HG03521 (cell line): Measurements from ENCODE around the gene PHF14.
"Not testable (repeated sequence)": the region's sequence is repeated elsewhere in the genome, so short reads cannot be mapped to it uniquely, and the experiment has no call there.

ENCODE experiments used
- ATAC-seq: cut with Tn5 transposase; IDR thresholded peaks from one replicate; pipeline ENCODE4 v1.9.1; 2021; ENCODE audit warnings: mild to moderate bottlenecking, moderate library complexity; ENCODE audit not compliant: unreplicated experiment

Gene PHF14

DNA sequence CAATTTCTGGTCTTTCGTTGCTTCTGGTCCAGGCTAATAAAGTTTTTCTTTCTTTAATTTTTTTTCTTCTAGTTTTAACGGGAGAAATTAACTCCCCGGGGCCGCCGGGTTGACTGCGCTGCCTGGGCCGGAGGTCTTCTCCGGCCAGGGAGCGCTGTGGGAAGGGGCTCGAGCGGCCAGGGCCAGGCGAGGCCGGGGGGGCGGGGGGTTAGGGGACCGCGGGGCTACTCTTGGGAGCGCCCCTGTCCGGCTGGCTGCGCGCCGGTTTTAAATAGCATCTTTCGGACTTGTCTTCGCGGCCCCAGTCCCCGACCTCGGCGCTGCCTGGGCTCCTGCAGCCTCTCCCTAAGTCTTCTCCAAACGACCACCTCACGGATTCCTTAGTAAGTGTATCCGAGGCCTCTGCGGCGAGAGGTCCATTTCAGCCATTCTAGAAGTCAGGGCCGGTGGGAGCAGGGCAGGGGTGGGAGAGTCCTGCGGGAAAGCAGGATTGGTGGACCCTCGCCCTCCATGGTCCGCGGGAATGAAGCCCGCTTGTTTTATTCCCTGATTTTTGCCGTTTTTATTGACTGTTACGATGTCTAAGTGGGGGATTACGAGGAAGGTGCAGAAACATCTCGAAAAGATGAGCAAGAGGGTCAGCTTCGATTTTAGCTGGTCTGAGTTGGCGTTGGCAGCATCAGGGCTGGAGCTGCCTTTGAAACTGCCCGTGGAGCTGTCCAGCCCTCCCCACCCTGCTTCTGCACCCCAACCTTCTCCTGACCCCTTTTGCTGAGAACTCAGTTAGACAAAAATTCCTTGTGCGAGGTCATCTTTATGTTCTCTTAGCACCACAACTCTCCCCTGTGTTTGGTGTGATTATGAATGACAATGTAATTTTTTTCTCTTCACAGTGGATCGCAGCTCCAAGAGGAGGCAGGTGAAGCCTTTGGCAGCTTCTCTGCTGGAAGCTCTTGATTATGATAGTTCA is 555 bp downstream of the PHF14 start:
- peak; percentile 18 for ATAC-seq

DNA sequence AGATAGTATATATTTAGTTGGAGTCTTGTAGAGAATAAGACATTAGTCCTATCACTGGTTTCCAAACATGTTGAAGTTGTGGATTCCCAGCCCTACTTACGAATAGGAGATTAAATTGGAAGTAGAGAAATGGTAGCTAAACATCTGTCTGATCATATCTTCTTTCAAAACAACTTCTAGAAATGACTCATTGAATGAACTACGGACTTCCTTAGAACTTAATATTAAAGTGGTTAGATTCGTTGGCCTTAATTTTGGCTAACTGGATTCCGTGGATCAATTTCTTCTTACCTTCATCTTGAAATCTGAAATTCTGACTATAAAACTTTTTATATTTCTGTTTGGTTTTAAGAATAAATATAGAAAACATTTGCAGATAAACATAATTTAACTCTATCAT is 3.4 kb downstream of the PHF14 start:
- ATAC-seq = no peak

DNA sequence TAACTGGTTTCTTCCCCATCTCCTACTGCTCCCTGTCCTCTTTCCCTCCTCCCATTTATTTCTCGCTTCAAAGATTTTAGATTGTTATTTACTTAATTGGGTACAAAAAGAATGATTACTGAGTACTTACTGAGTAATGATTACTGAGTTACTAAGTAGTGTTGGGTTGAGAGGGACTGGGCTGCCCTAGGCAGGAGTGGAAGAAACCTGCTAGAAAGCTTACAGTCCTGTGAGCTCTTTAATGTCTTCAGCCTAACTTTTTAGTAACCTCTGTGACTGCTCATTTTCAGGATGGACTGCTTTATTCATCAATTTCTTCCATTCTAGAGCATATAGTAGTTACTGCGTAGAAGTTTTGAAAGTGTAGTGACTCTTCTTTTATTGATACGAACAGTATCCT is 7.6 kb downstream of the PHF14 start:
- ATAC-seq = no peak

DNA sequence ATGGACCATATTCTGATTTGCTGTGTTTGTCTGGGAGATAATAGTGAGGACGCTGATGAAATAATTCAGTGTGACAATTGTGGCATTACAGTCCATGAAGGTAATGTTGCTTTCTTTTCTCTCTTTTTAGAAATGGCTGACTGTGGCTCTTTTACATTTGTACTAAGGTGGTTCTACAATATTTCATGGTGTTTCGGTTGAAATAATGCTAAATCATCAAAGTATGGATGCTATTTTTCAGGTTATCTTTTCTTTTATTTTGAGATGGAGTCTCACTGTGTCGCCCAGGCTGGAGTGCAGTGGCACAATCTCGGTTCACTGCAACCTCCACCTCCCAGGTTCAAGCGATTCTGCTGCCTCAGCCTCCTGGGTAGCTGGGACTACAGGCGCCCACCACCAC is 17.1 kb downstream of the PHF14 start:
- ATAC-seq = not testable (repeated sequence)

DNA sequence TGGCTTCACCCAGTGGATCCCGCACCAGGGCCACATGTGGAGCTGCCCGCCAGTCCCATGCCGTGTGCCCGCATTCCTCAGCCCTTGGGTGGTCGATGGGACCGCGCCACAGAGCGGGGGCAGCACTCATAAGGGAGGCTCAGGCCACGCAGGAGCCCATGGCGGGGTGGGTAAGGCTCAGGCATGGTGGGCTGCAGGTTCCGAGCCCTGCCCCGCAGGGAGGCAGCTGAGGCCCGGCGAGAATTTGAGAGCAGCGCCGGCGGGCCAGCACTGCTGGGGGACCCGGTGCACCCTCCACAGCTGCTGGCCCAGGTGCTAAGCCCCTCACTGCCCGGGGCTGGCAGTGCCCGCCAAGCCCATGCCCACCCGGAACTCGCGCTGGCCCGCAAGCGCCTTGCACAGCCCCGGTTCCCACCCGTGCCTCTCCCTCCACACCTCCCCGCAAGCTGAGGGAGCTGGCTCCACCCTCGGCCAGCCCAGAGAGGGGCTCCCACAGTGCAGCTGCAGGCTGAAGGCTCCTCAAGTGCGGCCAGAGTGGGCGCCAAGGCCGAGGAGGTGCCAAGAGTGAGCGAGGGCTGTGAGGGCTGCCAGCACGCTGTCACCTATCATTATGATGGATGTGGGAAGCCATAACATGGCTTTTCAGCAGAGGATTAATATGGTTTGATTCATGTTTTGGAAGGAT is 22.0 kb downstream of the PHF14 start:
- not testable (repeated sequence) for ATAC-seq

DNA sequence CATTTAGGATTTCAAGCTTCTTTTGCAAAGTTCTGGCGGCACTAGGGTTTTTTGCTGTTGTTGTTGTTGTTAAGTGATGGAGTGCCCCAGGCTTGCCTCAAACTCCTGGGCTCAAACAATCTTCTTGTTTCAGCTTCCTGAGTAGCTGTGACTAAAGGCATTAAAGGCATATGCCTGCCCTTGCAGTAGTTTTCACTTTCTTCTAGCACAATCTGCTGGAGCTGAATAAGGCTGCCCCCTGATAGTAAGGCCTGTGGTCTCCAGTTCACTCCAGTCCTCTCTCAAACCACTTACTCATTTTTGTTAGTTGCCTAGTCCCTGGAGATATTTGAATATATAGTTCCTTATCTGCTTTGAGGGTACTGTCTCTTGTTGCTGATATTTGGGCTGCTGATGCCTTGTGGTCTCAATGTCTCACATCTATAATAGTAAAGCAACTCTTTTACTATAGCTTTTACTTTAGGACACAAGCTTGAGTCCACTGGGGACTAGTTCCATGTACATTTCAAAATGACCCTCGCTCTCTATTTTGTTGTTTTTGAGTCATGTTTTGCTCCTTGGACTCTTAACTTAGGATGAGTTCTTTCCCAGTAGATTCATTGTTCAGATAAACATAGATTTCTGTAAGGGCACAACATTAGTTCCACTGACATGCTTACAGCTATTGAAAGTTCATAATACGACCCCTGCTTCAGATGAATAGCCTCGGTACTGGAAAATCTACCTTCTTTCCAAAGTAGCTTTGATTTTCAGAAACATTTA is 25.5 kb downstream of the PHF14 start:
- no peak for ATAC-seq

DNA sequence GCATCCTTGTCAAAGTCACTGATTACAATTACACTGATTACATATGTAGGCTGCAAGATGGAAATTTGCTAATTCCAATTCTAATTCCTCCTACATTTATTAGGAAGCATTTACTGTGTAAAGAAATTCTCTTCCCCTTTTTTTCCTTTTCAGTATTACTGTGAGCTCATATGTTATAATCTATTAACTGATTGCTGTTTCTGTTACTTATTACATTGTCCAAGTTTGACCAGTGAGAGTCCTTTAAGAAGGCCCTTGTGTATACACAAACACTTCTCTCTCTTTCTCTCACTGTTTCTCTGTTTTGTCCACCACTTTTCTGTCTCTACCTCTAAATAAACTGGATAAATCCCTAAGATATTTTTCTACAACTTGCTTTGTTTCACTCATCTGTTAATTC is 31.5 kb downstream of the PHF14 start:
- ATAC-seq = no peak

DNA sequence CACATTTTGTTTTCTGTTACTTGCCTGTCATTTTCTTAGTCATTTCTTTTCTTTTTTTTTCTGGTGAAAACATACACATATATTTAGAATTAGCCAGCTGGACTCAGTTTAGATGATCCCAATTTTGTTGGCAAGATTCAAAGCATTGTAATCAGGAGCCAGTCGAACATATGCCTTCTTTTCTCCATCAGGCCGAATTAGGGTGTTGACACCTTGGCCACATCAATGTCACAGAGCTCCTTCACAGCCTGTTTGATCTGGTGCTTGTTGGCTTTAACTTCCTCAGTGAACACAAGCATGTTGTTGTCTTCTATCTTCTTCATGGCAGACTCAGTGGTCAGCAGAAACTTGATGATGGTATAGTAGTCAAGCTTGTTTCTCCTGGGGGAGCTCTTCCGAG is 32.6 kb downstream of the PHF14 start:
- no peak for ATAC-seq

DNA sequence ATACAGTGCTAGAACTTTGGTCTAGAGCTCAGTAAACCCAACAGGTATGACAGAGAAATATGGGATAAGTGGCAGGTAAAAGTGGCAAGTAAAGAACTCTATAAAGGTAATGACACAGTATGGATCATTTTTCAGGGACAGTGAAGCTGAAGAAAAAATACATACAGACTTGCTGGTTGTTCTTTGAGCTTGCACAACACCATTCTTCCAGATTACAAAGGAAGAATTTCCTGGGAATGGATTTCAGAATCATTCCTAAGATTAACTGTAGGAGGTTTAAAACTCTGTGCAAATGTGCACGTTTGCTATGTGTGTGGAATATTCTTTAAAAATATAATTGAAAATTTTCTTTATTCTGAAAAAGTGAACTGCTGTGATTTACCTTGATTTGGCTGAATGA is 36.0 kb downstream of the PHF14 start:
- no peak for ATAC-seq

DNA sequence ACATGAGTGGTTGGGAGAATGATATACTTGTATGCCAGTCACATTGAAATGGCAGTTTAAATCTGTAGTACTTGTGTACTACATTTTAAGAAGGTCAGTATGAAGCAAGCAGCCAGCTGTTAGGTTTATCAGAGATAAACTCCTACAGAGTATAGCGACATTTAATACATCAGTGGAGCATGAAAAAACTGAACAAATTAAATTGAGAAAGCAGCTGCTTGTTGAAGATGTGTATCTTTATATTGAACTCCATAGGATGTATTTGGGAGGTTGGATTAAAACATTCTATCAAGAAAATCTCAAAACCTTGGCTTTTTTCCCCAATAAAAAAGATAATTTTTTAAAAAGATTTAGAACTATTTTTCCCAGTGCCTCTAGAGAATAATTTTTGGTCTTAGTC is 47.8 kb downstream of the PHF14 start:
- no peak for ATAC-seq

DNA sequence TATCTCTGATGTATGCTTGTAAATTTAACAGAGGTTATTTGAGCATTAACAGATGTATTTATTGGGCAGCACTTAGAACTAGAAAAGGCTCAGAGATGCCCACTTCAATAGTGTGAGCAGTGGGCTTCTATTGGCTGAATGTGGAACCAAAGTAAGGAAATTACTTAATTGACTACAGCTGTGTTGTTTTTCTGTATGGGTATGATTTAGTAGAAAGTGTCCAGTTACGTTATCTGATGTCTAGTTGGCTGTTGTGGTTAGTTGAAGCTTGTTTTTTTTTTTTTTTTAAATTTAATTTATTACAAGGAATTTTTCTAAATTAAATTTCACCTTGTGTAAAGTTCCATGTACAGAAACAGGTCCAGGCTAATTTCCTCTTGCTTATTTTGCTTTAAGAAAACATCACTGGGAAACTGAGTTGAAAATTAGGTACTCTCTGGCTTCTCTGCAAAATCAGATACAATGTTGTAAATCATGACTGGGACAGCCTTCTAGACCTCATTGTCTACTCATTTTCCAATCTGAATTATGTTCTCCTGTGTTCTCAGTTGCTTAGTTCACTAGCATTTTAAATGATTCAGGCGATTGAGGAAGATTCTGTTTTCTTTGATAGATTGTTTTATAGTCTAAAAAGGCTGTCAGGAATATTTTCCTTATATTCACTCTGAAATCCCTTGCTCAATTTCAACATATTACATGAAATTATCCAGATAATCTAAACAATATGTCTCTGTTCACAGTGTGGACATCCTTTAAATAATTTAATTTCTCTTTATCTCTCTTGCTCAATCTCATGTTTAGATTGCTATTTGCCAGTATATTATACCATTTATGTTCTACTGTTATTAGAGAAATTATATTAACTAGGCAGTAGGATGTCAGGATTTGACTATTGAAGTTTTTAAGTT is 53.0 kb downstream of the PHF14 start:
- no peak for ATAC-seq

DNA sequence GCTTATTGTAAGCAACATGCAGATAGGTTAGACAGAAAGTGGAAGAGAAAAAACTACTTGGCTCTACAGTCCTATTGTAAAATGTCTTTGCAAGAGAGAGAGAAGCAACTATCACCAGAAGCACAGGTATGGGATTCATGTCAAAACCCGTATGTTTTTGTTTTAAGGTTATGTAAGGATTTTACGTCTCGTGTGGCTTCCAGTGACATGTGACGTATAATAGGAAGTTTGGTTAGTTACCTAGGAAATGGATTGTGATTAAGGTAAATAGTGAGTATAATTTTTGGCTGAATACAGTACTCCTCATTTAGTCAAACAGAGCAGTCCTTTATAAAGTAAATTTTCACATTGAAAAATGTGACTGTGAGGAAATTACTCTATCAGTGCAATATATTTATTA is 62.0 kb downstream of the PHF14 start:
- ATAC-seq = no peak

DNA sequence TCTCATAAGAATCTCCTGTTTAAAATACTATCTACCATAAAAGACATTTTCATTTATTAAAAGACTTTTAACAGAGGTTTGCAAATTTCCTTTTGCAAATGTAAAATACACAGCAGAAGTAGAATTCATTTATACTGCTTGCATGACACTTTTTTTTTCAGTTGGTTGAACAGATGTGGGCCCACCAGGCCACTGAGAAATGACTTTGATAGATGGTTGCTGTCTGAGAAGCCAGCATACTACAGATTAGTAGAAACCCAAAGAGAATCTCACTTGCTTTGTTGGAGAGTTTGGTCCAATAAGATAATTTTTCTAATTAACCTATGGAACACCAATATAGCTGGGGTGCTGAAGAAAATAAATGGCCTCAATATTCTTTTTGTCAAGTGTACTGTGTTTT is 66.3 kb downstream of the PHF14 start:
- ATAC-seq = no peak

DNA sequence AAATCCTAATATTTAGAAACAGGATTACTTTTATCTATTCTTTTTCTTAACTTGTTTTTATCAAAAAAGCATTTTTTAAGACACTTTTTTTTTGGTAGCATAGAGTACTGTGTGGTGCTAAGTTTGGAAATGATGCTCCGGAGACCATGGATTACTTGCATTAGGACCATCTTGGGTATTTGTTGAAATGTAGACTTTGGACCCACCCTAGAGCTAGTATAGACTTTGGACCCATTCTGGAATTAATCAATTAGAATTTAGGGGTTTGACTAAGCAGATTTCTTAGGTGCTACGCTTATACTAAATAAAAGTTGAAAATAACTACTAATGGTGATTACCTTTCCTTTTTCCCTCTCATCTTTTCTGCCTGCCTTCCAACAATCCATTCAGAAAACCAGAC is 80.4 kb downstream of the PHF14 start:
- ATAC-seq = no peak

DNA sequence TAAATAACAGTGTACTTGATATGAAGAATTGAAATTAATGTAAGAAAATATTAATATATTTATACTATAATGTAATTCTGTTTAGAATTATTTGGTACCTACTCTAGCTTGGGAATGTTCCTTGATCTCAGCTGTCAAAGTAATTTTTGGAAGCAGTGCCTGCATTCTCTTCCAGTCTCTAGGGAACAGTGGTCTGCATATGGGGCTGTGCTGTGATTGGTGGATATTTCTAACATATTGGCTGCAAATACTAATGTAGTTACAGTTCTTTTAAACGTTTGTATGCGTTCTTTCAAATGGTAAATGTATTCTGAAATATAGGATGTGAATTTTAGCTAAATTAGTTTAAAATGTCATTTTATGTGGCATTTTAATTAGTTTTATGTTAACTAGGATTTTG is 87.2 kb downstream of the PHF14 start:
- ATAC-seq = no peak

DNA sequence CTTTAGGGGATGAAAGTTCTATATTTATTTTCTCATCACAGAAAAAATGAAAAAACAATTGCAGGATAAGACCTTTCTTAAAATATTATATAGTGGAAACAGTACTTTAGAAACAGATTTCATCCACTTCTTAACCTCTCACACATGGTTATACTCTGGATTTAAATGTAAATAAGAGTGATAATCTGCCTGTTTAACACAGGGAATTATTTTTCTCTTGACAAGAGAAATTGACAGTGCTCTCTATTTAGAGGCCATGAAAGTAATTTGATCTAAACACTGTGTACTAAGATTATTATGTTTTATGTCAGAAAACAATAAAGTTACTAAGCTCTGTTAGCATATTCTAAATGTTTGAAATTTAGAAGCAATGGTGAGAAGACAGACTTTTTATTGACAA is 88.4 kb downstream of the PHF14 start:
- no peak for ATAC-seq

DNA sequence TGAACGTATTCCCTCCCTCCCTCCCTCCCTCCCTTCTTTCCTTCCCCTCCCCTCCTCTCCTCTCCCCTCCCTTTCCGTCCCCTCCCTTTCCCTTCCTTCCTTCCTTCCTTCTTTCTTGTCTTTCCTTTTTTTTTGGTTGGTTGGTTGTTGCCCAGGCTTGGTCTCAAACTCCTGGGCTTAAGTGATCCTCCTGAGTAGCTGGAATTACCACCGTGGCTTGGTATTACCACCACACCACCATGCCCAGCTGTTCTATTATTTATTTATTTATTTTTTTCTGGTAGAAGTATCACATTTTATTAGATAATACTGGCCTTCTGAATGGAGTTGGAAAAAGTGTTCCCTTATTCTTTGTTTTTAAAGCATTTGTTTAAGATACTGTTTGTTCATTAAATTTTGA is 95.9 kb downstream of the PHF14 start:
- ATAC-seq = no peak

DNA sequence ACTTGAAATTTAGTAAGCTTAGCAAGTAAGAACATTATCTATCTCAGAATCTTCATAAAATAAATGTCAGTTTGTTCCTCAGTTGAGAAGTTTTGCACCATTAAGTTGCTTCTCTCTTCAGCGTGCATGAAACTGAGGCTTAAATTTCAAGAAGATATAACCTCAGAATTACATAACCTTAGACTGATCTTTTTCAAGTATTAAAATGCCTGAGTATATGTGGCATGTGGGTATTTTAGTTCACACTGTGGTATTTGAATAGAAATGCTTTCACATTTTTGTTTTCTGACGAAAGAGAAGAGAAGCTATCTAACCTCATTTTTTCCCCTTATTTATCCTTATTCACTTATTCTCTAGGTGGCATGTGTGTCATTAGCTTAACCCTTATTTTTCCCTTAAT is 104.1 kb downstream of the PHF14 start:
- ATAC-seq = no peak

DNA sequence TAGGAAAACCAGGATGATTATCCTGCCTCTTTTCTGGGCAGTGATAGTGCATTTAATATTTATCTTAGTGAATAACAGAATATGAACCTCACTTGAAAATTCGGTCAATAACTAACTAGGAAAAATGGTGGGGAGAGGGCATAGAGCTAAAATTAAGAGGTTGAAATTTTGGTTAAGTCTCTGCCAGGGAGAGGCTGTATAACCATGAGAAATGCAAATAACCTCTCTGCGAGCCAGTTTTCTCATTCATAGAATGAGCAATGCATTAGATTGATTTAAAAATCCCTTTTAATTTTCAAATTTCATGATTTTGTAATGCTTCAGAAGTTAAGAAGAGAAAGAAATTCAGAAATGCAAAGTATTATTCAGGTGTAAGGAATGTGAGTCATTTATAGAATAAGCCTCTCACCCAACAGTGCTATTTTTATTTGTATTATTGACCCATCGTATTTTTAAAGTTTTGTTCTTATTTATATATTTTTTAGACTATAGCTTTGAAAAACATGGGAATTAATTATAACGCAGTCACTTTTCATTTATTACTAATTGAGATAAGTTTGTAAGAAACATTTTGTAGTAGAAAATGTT is 104.7 kb downstream of the PHF14 start:
- ATAC-seq = no peak

DNA sequence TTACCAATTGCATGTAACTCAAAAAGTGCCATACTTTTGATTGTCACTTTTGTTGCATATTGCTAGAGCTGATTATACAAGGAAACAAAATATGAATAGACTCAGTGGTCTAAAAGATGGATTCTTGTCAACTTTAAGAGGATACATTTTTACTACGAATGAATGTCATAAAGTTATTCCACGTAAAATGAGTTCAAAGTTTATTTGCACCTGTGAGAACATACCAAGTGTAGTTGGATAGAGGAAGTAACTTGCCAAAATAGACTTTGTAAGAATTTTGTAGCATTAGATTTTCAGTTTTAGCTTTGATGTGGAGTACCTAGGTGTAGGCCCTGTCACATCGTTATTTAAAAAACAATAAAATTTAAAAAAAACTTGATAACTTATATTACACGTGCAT is 106.2 kb downstream of the PHF14 start:
- ATAC-seq = no peak
